ENCODE data around the gene SEC14L1. TPM values are rescaled to one million over a fixed set of nuclear protein-coding genes. Genes with fewer than 3 reads are reported as not detected.
"Not testable (repeated sequence)": the region's sequence is repeated elsewhere in the genome, so short reads cannot be mapped to it uniquely, and the experiment has no call there.

The SEC14L1 gene
- total RNA-seq, 2 experiments from 2014 or later = 97.3 to 98.5 TPM

DNA sequence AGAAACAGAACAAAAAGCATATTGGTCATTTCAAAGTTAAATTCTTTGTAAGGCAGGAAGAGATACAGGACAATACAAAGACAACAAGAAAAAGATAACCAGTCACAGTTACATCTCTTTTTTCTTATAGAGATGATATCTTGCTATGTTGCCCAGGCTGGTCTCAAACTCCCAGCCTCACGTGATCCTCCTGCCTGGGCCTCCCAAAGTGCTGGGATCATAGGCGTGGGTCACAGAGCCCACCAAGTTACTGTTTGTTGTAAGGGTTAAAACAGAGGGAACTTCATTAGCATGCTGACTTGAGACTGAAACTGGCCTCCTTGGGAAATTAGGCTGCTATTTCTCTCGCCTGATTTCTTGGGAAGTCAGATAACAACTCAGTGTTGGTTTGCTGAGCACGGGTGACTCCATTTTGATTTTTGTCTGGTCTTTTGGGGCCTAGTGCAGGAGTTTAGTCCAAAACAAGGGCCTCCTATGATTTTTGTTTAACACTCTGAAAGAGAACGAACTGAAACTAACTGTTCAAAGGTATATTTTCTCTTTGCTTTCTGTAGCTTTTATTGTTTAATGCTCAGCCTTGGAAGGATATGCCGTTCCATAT lies 31.5 kb upstream of the SEC14L1 start:
- Histone ChIP-seq H3K4me1 (ENCODE audit: insufficient read depth, low read length) (peaks cover 20% of the 10 kb centered on the region), H3K27ac (ENCODE audit: low read depth in 1 of 2, low read length in 2 of 2) (no peak overlapping the region), H3K27me3 (ENCODE audit: control insufficient read depth in 1 of 2, insufficient read depth in 2 of 2, low read length in 2 of 2) (no peaks in the 10 kb centered on the region), H3K36me3 (ENCODE audit: insufficient read depth, low read length) (no peaks in the 10 kb centered on the region), H3K4me3 (ENCODE audit: low read length) (no peak overlapping the region), H3K9me3 (ENCODE audit: control insufficient read depth in 1 of 2, insufficient read depth in 1 of 2, low read length in 2 of 2) (no peaks in the 10 kb centered on the region)
- peaks cover 28% of the 10 kb centered on the region for H3K4me1 Mint-ChIP-seq (ENCODE audit: low read depth)
- no peaks in the 10 kb centered on the region for H3K9me3 Mint-ChIP-seq
- H3K4me3 Mint-ChIP-seq = no peak overlapping the region
- ChIA-PET CTCF (interaction anchor here (0.6 kb wide), 1 partner anchor 173 kb away, joined by 3 read pairs; no protein-coding TSS in a partner anchor), POLR2A (interaction anchor here (1.0 kb wide), 1 partner anchor 31 kb away, joined by 5 read pairs; the partner anchor contains the start of gene SEC14L1)
- no peak for DNase-seq
- no peak for ATAC-seq (ENCODE audit: poor library complexity)
- no peaks in the 10 kb centered on the region for H3K36me3 Mint-ChIP-seq (ENCODE audit: low read depth)
- no peaks in the 10 kb centered on the region for H3K27me3 Mint-ChIP-seq
- H3K27ac Mint-ChIP-seq = no peak overlapping the region
- TF ChIP-seq, protein P1, sequence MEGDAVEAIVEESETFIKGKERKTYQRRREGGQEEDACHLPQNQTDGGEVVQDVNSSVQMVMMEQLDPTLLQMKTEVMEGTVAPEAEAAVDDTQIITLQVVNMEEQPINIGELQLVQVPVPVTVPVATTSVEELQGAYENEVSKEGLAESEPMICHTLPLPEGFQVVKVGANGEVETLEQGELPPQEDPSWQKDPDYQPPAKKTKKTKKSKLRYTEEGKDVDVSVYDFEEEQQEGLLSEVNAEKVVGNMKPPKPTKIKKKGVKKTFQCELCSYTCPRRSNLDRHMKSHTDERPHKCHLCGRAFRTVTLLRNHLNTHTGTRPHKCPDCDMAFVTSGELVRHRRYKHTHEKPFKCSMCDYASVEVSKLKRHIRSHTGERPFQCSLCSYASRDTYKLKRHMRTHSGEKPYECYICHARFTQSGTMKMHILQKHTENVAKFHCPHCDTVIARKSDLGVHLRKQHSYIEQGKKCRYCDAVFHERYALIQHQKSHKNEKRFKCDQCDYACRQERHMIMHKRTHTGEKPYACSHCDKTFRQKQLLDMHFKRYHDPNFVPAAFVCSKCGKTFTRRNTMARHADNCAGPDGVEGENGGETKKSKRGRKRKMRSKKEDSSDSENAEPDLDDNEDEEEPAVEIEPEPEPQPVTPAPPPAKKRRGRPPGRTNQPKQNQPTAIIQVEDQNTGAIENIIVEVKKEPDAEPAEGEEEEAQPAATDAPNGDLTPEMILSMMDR (IDR thresholded peaks at IDR 0.05) = no peak
- intact Hi-C loops (cut with DNase I, micrococcal nuclease) = no loop called here

DNA sequence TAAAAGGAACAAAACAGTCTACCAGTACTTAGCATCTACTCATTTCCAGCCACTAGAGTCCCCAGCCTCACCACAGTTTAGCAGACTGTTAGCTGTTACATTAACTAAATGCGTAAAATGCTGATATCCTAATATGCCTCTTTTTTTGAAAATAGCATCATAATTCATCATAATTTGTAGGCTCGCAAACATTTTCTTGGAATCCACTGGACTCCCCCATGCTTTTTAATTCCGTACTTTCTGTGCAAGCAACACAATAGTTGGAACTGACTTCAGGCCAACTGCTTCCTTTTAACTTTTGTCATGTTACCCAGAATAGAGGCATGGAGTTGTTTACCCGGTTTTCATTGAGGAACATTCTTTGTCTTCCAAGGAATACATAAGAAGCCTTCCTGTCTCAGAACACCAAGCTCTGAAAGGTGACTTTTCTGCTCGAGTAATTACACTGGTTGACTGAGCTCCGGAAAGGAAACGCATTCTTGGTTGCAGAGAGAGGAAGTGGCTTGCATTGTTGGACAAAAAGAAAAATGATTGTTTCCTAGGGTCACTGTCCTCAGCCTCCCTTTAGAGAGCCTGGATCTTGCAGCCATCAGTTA lies 30.9 kb upstream of the SEC14L1 start:
- Mint-ChIP-seq H3K4me1 (ENCODE audit: low read depth) (peaks cover 28% of the 10 kb centered on the region), H3K27ac (no peak overlapping the region), H3K9me3 (no peaks in the 10 kb centered on the region), H3K4me3 (peak overlapping the region; percentile 25), H3K27me3 (no peaks in the 10 kb centered on the region), H3K36me3 (ENCODE audit: low read depth) (no peaks in the 10 kb centered on the region)
- H3K27ac ChIP-seq (ENCODE audit: low read depth in 1 of 2, low read length in 2 of 2) = no peak overlapping the region
- ATAC-seq (ENCODE audit: poor library complexity) (no peak), DNase-seq (no peak)
- no peaks in the 10 kb centered on the region for H3K27me3 ChIP-seq (ENCODE audit: control insufficient read depth in 1 of 2, insufficient read depth in 2 of 2, low read length in 2 of 2)
- CTCF ChIA-PET = no interaction called here
- intact Hi-C loops (cut with DNase I, micrococcal nuclease) = no loop called here
- H3K4me3 ChIP-seq (ENCODE audit: low read length) = no peak overlapping the region
- TF ChIP-seq, protein P1 (IDR thresholded peaks at IDR 0.05) = no peak
- H3K9me3 ChIP-seq (ENCODE audit: control insufficient read depth in 1 of 2, insufficient read depth in 1 of 2, low read length in 2 of 2) = no peaks in the 10 kb centered on the region
- H3K36me3 ChIP-seq (ENCODE audit: insufficient read depth, low read length) = no peaks in the 10 kb centered on the region
- peaks cover 20% of the 10 kb centered on the region for H3K4me1 ChIP-seq (ENCODE audit: insufficient read depth, low read length)
- POLR2A ChIA-PET = interaction anchor here (1.0 kb wide), 1 partner anchor 30 kb away, joined by 5 read pairs; the partner anchor contains the start of gene SEC14L1

DNA sequence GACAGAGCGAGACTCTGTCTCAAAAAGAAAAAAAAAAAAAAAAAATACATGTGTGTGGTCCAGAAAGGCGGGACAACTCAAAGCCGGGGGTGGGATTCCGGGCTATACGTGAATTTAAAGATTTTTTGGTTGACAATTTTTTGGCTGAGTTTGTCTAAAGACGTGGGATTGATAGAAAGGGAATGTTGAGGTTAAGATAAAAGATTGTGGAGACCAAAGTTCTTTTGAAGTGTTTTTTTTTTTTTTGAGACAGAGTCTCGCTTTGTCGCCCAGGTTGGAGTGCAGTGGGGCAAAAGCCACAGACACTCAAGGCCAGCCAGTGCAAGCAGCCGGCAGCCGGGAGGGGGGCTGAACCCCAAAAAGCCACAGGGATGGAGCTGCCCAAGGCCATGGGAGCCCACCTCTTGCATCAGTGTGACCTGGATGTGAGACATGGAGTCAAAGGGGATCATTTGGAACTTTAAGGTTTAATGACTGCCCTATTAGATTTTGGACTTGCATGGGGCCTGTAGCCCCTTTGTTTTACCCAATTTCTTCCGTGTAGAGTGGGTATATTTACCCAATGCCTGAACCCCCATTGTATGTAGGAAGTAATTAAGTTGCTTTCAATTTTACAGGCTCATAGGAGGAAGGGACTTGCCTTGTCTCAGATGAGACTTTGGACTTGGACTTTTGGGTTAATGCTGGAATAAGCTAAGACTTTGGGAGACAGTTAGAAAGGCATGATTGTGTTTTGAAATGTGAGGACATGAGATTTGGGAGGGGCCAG lies 29.4 kb upstream of the SEC14L1 start:
- H3K27me3 ChIP-seq (ENCODE audit: control insufficient read depth in 1 of 2, insufficient read depth in 2 of 2, low read length in 2 of 2); H3K4me3 ChIP-seq (ENCODE audit: low read length); H3K36me3 Mint-ChIP-seq (ENCODE audit: low read depth); H3K27ac ChIP-seq (ENCODE audit: low read depth in 1 of 2, low read length in 2 of 2); DNase-seq; H3K27me3 Mint-ChIP-seq; ATAC-seq (ENCODE audit: poor library complexity); H3K9me3 Mint-ChIP-seq; H3K27ac Mint-ChIP-seq; intact Hi-C loops (cut with DNase I, micrococcal nuclease); POLR2A ChIA-PET; H3K4me3 Mint-ChIP-seq; H3K9me3 ChIP-seq (ENCODE audit: control insufficient read depth in 1 of 2, insufficient read depth in 1 of 2, low read length in 2 of 2); H3K36me3 ChIP-seq (ENCODE audit: insufficient read depth, low read length): not testable (repeated sequence)
- H3K4me1 ChIP-seq (ENCODE audit: insufficient read depth, low read length) = peaks cover 20% of the 10 kb centered on the region
- H3K4me1 Mint-ChIP-seq (ENCODE audit: low read depth) = peaks cover 28% of the 10 kb centered on the region
- CTCF ChIA-PET = interaction anchor here (0.7 kb wide), 1 partner anchor 31 kb away, joined by 3 read pairs; no protein-coding TSS in a partner anchor
